PC-3 (cell line): Measurements from ENCODE around the gene DIP2C. TPM values are rescaled to one million over a fixed set of nuclear protein-coding genes. Genes with fewer than 3 reads are reported as not detected.

Experiments used
- ATAC-seq: fragments of 200-7000 bp; cut with Tn5 transposase; 2 replicates; pipeline ENCODE4 v1.9.1; 2020; ENCODE audit warnings: mild to moderate bottlenecking, moderate library complexity
- BruUV-seq: library from RNA; stranded (reverse); fragments of 400-500 nt; replicated peaks from 2 replicates; lab custom pipeline; 2021; lab: Mats Ljungman, UMichigan
- CTCF ChIA-PET: fragments of 300-600 bp; sonication (Branson Sonifier 250); formaldehyde crosslinking; loops from one replicate; lab custom pipeline; 2022; ENCODE audit warnings: antibody characterized with exemption; lab: Charles Lee
- POLR2A ChIA-PET: fragments of 300-600 bp; sonication (Branson Sonifier 250); formaldehyde crosslinking; loops from one replicate; lab custom pipeline; 2022; ENCODE audit warnings: antibody characterized with exemption; ENCODE audit not compliant: unreplicated experiment; lab: Charles Lee
- DNase-seq: peaks from one replicate; pipeline ENCODE4 v3.0.0-alpha.2; 2015
- H2AFZ ChIP-seq: fragments of 300-600 bp; sonication (generic); 2 replicates; pipeline ENCODE4 v1.6.0; 2016; ENCODE audit warnings: antibody characterized with exemption, low read length
- H3F3A ChIP-seq: fragments of 300-600 bp; sonication (generic); one replicate; pipeline ENCODE4 v1.6.0; 2017; ENCODE audit warnings: antibody characterized with exemption, low read length, control low read depth, mild to moderate bottlenecking; ENCODE audit not compliant: unreplicated experiment
- H3K27ac ChIP-seq: fragments of 300-600 bp; sonication (generic); 2 replicates; pipeline ENCODE4 v1.5.1; 2016; ENCODE audit warnings: mild to moderate bottlenecking, low read length
- H3K27me3 ChIP-seq: fragments of 300-600 bp; sonication (generic); 2 replicates; pipeline ENCODE4 v1.6.1; 2016; ENCODE audit warnings: low read length, mixed read lengths
- H3K36me3 ChIP-seq: fragments of 300-600 bp; sonication (generic); 2 replicates; pipeline ENCODE4 v1.6.1; 2016; ENCODE audit warnings: low read depth, mixed run types, low read length, mixed read lengths
- H3K4me1 ChIP-seq: fragments of 300-600 bp; sonication (generic); 2 replicates; pipeline ENCODE4 v1.5.1; 2016; ENCODE audit warnings: low read length; ENCODE audit not compliant: insufficient read depth
- H3K4me2 ChIP-seq: fragments of 300-600 bp; sonication (generic); 2 replicates; pipeline ENCODE4 v1.6.0; 2016; ENCODE audit warnings: low read length
- H3K4me3 ChIP-seq: fragments of 300-600 bp; sonication (generic); 2 replicates; pipeline ENCODE4 v1.5.1; 2016; ENCODE audit warnings: mild to moderate bottlenecking, low read length, mixed read lengths
- H3K79me2 ChIP-seq: fragments of 300-600 bp; sonication (generic); 2 replicates; pipeline ENCODE4 v1.6.1; 2017; ENCODE audit warnings: low read length, mixed read lengths
- H3K9ac ChIP-seq: fragments of 300-600 bp; sonication (generic); 2 replicates; pipeline ENCODE4 v1.6.0; 2016; ENCODE audit warnings: mild to moderate bottlenecking, low read length
- H3K9me2 ChIP-seq: fragments of 300-600 bp; sonication (generic); replicated peaks from 2 replicates; pipeline ENCODE4 v1.6.1; 2016; ENCODE audit warnings: mixed run types, low read length, mixed read lengths
- H3K9me3 ChIP-seq: fragments of 300-600 bp; sonication (generic); 2 replicates; pipeline ENCODE4 v1.6.1; 2016; ENCODE audit warnings: low read length, mixed read lengths
- H4K20me1 ChIP-seq: fragments of 300-600 bp; sonication (generic); 2 replicates; pipeline ENCODE4 v1.6.1; 2016; ENCODE audit warnings: low read length, mixed read lengths
- EZH2 ChIP-seq: fragments of 300-600 bp; sonication (generic); IDR thresholded peaks from one replicate; pipeline ENCODE4 v1.6.1; 2017; ENCODE audit warnings: antibody characterized with exemption, mild to moderate bottlenecking, low read length; ENCODE audit not compliant: unreplicated experiment
- EZH2phosphoT487 ChIP-seq: fragments of 300-600 bp; sonication (generic); IDR thresholded peaks from 2 replicates; pipeline ENCODE4 v1.6.1; 2018; ENCODE audit warnings: mild to moderate bottlenecking, antibody characterized with exemption, low read length, borderline replicate concordance
- intact Hi-C: fragments of 100-400 bp; cut with micrococcal nuclease; formaldehyde crosslinking; loops from 2 replicates; pipeline ENCODE4 v1.9.0; 2023
- total RNA-seq: library from RNA; depleted of rRNA; stranded (reverse); fragments of >200 nt; gene quantifications from 2 replicates; pipeline ENCODE4 v1.2.3, GENCODE V29; 2014
- TF ChIP-seq, protein P1 (sequence below): fragments of 300-600 bp; sonication (generic); conservative IDR thresholded peaks from 2 replicates; pipeline ENCODE4 v1.5.1; 2017; ENCODE audit warnings: antibody characterized with exemption, low read depth, mild to moderate bottlenecking, low read length

The DIP2C gene
- total RNA-seq, 1 experiment from 2014 or later, result 3.1 TPM

DNA sequence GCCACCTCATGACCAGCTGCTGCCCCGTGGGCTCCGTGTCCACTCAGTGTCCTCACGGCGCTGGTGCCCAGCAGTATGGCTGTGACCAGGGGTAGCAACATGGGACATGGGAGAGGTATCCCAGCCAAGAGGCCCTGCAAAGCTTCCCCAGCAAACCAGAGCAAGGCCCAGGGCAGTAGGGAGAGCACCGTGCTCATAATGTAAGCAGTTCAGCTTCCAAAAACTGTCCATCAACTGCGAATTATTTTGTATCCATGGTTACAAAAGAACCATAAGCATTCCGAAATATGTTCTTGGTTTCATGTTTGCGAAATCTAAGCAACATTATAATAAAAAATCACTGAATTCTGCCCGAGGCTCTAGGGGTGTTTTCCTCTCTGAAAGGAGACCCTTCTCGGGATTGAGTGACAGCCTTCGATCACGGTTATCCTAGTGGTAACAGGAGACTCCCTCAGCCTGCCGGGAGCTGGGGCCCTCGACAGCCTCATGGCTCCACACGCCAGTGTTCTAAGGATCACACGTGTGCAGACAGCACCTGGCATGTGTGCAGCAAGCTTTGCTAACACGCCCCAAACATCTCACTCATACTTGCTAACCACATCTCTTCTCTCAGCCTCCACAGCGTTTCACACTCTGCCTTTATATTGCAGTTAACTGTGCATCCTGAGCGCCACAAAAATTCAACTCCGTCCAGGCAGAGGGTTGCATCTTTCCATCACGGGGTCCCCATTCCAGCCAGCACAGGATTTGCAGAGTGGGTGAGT lies 117.6 kb downstream of the DIP2C start:
- Histone ChIP-seq H3K9ac (no peak overlapping the region), H3F3A (no peaks in the 10 kb centered on the region), H2AFZ (no peak overlapping the region), H3K4me2 (no peak overlapping the region), H3K4me1 (no peaks in the 10 kb centered on the region), H3K79me2 (no peaks in the 10 kb centered on the region), H3K36me3 (no peaks in the 10 kb centered on the region), H3K9me3 (no peaks in the 10 kb centered on the region), H3K4me3 (no peak overlapping the region), H3K27ac (no peak overlapping the region), H4K20me1 (no peaks in the 10 kb centered on the region), H3K27me3 (no peaks in the 10 kb centered on the region), H3K9me2 (no peaks in the 10 kb centered on the region)
- CTCF ChIA-PET, result no interaction called here
- no peak for DNase-seq
- POLR2A ChIA-PET, result no interaction called here
- BruUV-seq, result no TSS peak
- intact Hi-C loops, result no loop called here
- TF ChIP-seq EZH2phosphoT487 (no peak), EZH2 (no peak)
- TF ChIP-seq, protein P1, sequence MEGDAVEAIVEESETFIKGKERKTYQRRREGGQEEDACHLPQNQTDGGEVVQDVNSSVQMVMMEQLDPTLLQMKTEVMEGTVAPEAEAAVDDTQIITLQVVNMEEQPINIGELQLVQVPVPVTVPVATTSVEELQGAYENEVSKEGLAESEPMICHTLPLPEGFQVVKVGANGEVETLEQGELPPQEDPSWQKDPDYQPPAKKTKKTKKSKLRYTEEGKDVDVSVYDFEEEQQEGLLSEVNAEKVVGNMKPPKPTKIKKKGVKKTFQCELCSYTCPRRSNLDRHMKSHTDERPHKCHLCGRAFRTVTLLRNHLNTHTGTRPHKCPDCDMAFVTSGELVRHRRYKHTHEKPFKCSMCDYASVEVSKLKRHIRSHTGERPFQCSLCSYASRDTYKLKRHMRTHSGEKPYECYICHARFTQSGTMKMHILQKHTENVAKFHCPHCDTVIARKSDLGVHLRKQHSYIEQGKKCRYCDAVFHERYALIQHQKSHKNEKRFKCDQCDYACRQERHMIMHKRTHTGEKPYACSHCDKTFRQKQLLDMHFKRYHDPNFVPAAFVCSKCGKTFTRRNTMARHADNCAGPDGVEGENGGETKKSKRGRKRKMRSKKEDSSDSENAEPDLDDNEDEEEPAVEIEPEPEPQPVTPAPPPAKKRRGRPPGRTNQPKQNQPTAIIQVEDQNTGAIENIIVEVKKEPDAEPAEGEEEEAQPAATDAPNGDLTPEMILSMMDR, result no peak
- no peak for ATAC-seq

DNA sequence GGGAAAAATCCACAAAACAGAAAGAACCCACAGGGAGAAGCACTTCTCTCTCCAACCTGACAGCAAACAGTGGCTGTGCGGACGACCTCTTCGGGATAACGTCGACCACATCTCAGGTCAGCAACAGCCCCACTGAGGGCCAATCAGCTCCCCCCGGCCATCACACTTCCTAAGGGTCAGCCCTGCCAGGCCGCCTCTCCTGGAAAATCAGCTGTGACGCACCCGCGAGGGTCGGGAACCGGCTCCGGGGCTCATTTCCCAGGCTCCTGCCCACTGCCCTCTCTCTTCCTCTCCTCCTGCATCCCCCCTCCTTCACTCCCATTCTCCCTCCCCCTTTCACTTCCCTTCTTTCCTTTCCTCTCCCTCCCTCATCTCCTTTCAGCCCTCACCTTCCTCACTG lies 118.3 kb downstream of the DIP2C start:
- no peaks in the 10 kb centered on the region for H3K36me3 ChIP-seq
- H3F3A ChIP-seq, result no peaks in the 10 kb centered on the region
- H3K4me2 ChIP-seq, result no peak overlapping the region
- BruUV-seq, result no TSS peak
- no peaks in the 10 kb centered on the region for H3K27me3 ChIP-seq
- no peak for ATAC-seq
- DNase-seq, result no peak
- TF ChIP-seq, protein P1, result no peak
- TF ChIP-seq EZH2 (no peak), EZH2phosphoT487 (no peak)
- H3K27ac ChIP-seq, result no peak overlapping the region
- intact Hi-C loops, result no loop called here
- H3K4me1 ChIP-seq, result no peaks in the 10 kb centered on the region
- no peaks in the 10 kb centered on the region for H3K9me2 ChIP-seq
- no peak overlapping the region for H3K4me3 ChIP-seq
- no peak overlapping the region for H3K9ac ChIP-seq
- H4K20me1 ChIP-seq, result no peaks in the 10 kb centered on the region
- no peaks in the 10 kb centered on the region for H3K9me3 ChIP-seq
- ChIA-PET POLR2A (no interaction called here), CTCF (no interaction called here)
- no peaks in the 10 kb centered on the region for H3K79me2 ChIP-seq
- H2AFZ ChIP-seq, result no peak overlapping the region

DNA sequence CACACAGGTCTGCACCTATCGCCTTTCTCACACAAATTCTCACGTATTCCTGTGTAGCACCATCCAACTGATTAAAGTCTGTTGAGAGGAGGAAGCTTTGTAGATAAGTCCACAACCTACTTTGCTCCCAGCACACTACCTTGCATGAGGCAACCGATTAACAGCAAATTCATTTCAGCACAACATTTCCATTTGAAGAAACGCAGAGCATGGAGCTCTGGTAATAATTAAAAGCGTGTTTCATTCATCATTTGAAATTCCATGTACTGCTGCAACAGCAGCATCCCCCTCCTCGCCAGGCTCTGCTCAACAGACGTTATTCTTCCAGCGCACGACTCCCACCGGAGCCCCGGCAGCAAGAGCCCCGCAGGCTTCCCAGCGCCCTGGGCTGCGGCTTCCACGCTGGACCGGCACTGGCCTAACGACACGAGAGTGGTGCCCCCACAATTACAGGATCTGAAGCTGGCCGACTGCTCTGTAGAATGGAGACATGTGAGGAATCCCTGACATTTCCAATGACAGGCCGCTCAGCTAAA lies 118.8 kb downstream of the DIP2C start:
- H3K36me3 ChIP-seq, result no peaks in the 10 kb centered on the region
- intact Hi-C loops, result no loop called here
- H3K9ac ChIP-seq, result no peak overlapping the region
- H3K27me3 ChIP-seq, result no peaks in the 10 kb centered on the region
- ATAC-seq, result no peak
- DNase-seq, result no peak
- H2AFZ ChIP-seq, result no peak overlapping the region
- ChIA-PET POLR2A (no interaction called here), CTCF (no interaction called here)
- no peaks in the 10 kb centered on the region for H3K4me1 ChIP-seq
- no peaks in the 10 kb centered on the region for H3K79me2 ChIP-seq
- H3K9me3 ChIP-seq, result no peaks in the 10 kb centered on the region
- no peaks in the 10 kb centered on the region for H3K9me2 ChIP-seq
- no peak overlapping the region for H3K4me3 ChIP-seq
- TF ChIP-seq, protein P1, result no peak
- TF ChIP-seq EZH2phosphoT487, result no peak
- no peak for TF ChIP-seq EZH2
- BruUV-seq, result no TSS peak
- H4K20me1 ChIP-seq, result no peaks in the 10 kb centered on the region
- H3K4me2 ChIP-seq, result no peak overlapping the region
- H3F3A ChIP-seq, result no peaks in the 10 kb centered on the region
- no peak overlapping the region for H3K27ac ChIP-seq
